ENCODE measurements around the gene SRCIN1. TPM values are rescaled to one million over a fixed set of nuclear protein-coding genes. Genes with fewer than 3 reads are reported as not detected.

Gene SRCIN1, protein sequence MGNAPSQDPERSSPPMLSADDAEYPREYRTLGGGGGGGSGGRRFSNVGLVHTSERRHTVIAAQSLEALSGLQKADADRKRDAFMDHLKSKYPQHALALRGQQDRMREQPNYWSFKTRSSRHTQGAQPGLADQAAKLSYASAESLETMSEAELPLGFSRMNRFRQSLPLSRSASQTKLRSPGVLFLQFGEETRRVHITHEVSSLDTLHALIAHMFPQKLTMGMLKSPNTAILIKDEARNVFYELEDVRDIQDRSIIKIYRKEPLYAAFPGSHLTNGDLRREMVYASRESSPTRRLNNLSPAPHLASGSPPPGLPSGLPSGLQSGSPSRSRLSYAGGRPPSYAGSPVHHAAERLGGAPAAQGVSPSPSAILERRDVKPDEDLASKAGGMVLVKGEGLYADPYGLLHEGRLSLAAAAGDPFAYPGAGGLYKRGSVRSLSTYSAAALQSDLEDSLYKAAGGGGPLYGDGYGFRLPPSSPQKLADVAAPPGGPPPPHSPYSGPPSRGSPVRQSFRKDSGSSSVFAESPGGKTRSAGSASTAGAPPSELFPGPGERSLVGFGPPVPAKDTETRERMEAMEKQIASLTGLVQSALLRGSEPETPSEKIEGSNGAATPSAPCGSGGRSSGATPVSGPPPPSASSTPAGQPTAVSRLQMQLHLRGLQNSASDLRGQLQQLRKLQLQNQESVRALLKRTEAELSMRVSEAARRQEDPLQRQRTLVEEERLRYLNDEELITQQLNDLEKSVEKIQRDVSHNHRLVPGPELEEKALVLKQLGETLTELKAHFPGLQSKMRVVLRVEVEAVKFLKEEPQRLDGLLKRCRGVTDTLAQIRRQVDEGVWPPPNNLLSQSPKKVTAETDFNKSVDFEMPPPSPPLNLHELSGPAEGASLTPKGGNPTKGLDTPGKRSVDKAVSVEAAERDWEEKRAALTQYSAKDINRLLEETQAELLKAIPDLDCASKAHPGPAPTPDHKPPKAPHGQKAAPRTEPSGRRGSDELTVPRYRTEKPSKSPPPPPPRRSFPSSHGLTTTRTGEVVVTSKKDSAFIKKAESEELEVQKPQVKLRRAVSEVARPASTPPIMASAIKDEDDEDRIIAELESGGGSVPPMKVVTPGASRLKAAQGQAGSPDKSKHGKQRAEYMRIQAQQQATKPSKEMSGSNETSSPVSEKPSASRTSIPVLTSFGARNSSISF
- 0.80 TPM in 1 of 2 replicates, not detected in the other for total RNA-seq

DNA sequence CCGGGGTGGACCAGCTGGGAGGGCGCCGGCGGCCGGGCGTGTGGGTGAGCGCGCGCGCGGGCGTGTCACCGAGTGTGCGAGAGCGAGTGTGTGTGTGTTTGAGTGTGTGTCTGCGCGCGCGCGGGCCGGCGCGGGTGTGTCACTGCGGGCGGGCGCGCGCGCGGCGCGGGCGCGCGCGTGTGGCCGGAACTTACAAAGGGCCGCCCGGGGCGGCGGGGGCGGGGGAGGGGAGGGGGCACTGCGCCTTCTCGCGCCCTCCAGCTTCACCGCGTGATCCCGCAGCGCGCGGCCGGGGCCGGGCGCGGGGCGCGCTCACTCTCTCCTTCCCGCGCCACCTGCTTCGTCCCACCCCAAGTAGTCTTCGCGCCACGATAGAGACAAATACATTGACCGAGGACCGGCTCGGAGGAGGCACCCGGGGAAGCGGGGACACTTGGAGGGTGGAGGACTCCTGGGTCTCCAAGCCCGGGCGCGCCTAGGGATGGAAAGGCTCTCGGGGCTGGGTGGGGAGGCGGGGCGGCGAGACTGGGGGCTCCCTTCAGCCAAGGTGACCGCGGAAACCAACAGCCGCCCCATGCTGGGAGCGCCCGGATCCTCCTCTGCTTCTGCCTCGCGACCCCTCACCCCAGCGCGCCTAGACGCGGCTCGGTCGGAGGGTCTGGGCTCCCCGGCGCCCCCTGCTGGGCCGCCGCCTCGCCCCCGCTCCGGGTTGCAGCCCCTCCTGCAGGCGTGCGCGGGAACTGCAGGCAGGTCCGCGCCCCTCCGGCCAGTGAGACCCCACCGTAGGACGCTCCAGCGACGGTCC lies at the start of gene SRCIN1:
TSS of gene SRCIN1 (minus strand) at position 112 of the 805 bp plus-strand sequence. CDS start 247 bp downstream, outside the sequence.

Other genes with a start within 250 kb of the SRCIN1 start
- gene ARHGAP23, start 177.5 kb downstream of the SRCIN1 start, total RNA-seq, result 127 and 150 TPM in 2 replicates
- 1.4 and 2.1 TPM in 2 replicates for gene EPOP, start 69.0 kb upstream of the SRCIN1 start, total RNA-seq
- gene MLLT6, start 99.3 kb upstream of the SRCIN1 start, total RNA-seq, result 15.7 and 16.5 TPM in 2 replicates
- gene CISD3, start 124.4 kb upstream of the SRCIN1 start, total RNA-seq, result 11.6 and 14.1 TPM in 2 replicates
- 9.7 and 14.5 TPM in 2 replicates for gene PCGF2, start 142.4 kb upstream of the SRCIN1 start, total RNA-seq
- 314 and 374 TPM in 2 replicates for gene PSMB3, start 146.8 kb upstream of the SRCIN1 start, total RNA-seq
- 34.8 and 44.5 TPM in 2 replicates for gene PIP4K2B, start 193.6 kb upstream of the SRCIN1 start, total RNA-seq
- gene CWC25, start 219.4 kb upstream of the SRCIN1 start, total RNA-seq, result 7.6 and 10.5 TPM in 2 replicates
- 1,203 and 1,276 TPM in 2 replicates for gene RPL23, start 247.8 kb upstream of the SRCIN1 start, total RNA-seq